HS-5 (cell line): ENCODE data around the gene TRAM2.
A peak's percentile ranks its signal among the peaks of the same experiment; 100 is the strongest.
"Not testable (repeated sequence)": the region's sequence is repeated elsewhere in the genome, so short reads cannot be mapped to it uniquely, and the experiment has no call there.

Experiments
- DNase-seq: peaks from one replicate; pipeline ENCODE4 v3.0.0-alpha.2; 2012; ENCODE audit warnings: low read depth

Gene TRAM2

GRCh38 chr6:52491203-52492069 lies 85.4 kb downstream of the TRAM2 start:
- no peak for DNase-seq

DNA sequence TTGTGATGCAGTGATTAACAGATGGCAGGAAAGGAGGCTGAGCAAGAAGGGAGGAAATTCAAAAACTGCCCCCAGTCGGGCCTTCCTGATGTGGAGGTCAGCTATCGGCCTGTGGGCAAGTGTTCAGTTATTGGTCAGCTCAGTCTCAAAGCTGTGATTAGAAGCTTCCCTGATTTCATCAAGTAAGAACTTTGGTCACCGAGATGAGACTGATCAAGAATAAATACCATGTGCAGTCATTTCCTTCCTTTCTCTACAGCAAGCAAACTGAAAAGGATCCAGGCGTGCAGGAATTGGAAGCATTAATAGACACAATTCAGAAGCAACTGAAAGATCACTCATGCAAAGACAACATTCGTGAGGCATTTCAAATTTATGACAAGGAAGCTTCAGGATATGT lies 87.0 kb downstream of the TRAM2 start:
- no peak for DNase-seq

DNA sequence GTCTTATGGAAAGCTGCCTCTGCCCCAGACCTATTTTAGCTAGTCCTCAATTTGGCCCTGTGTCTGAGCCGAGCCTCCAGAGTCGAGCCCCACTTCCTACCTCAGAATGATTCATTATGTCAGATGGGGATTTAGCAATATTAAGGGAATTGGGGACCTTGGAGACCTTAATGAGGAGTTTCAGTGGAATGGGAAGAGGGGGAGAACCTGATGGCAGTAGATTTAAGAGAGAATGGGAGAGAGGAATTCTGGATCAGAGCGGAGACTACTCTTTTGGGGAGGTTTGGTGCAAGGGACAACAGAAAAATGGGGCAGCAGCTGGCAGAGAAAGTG lies 93.2 kb downstream of the TRAM2 start:
- no peak for DNase-seq

DNA sequence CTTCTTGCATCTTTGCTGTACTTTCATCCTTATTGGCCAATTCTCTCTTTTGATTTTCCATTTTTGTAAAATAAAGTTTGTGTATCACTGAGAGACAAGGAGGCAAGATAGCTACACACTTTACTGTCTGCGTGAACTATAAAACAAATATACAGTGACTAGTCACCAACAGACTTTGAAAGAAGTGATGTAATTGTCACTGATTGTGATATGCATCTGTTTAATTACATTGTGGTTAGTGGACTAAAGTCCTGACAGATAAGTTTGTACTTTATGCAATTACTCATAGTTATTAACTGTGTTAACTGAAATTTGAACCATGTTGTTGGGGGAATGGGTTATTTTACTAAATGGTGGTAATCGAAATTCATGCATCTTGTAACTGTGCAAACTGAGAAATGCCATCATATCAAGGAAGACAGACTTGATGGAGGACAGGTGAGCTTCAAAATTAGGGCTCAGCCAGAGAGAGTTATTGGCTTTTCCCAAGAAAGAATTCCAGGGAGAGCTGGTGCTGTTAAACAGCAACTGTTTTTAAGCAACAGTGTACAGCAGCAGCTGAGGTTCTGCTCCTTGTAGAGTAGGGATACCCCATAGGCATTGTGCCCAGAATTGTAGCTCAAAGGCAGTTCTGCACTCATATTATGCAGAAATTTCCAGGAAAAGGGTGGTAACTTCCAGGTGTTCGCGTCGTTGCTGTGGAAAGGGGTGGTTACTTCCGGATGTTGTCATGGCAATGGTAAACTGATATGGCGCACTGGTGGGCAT lies 93.8 kb downstream of the TRAM2 start:
- DNase-seq = no peak

DNA sequence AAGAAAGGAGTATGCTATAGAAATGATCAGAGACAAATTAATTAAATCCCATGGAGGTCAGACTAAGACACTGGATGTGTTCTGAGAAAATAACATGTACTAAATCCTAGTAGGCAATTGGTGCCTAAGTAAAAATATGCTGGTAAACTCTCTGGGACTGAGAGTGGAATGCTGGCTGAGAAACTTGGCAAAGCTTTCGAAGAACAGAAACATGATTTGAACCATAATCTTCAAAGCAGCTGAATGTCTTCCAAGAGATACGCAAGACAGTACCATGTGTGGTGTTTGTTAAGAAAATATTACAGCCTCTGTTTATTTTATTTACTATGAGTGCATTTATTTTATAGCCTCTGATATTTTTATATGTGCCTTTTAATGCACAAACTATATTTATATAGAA lies 101.6 kb downstream of the TRAM2 start:
- no peak for DNase-seq

DNA sequence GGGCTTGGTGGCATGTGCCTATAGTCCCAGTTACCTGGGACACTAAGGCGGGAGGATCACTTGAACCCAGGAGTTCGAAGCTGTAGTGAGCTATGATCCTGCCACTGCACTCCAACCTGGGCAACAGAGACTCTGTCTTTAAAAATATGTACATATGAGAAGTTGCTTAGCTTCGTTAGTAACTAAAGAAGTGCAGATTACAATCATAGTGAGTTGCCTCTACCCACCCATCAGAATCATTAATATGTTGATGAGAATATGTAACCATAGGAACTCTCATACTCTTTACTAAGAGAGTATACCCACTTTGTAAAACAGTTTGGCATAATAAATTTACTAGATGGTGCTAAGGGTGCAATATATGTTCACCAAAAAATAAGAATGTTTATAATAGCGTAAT lies 102.7 kb downstream of the TRAM2 start:
- no peak for DNase-seq

- not testable (repeated sequence) for DNase-seq
Observed at GRCh38 chr6:52461194-52461593, 115.7 kb downstream of the TRAM2 start.

GRCh38 chr6:52457096-52457495 lies 119.8 kb downstream of the TRAM2 start:
- DNase-seq = no peak

DNA sequence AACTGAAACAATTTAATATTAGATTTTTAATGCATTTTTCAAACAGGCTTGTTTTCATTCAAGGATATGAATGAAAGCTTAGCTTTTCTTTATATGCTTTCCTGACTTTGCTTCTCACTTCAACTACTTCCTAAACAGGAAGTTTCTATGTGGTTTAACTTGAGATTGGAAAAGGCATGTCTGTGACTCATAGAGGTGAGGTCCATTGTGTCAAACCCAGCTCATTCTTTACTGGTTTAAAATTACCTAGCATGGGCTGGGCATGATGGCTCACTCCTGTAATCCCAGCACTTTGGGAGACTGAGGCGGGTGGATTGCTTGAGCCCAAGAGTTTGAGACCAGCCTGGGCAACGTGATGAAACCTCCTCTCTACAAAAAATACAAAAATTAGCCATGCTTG lies 122.3 kb downstream of the TRAM2 start:
- DNase-seq = peak; percentile 4
